SK-N-SH (cell line): ENCODE results near the gene PLEKHG2. TPM values are rescaled to one million over a fixed set of nuclear protein-coding genes. Genes with fewer than 3 reads are reported as not detected.

Source experiments
- CTCF ChIA-PET: fragments of 300-600, 350-600 bp; formaldehyde crosslinking; extraction: SDS; loops from one replicate; lab custom pipeline; 2021; lab: Yijun Ruan, JAX
- POLR2A ChIA-PET: fragments of 350-600 bp; sonication (Branson Sonifier 250); formaldehyde crosslinking; extraction: SDS; loops from one replicate; lab custom pipeline; 2020; ENCODE audit warnings: antibody characterized with exemption, inconsistent platforms; lab: Yijun Ruan, JAX
- DNase-seq: peaks from one replicate; pipeline ENCODE4 v3.0.0; 2012
- H2AFZ ChIP-seq: fragments of 200-600 bp; sonication (generic); 2 replicates; pipeline ENCODE4 v1.8.1; 2016; ENCODE audit warnings: antibody characterized with exemption, mild to moderate bottlenecking, low read depth
- H3F3A ChIP-seq: fragments of 200-600 bp; sonication (generic); replicated peaks from 2 replicates; pipeline ENCODE3; 2016; ENCODE audit warnings: antibody characterized with exemption, mild to moderate bottlenecking; ENCODE audit not compliant: insufficient read depth
- H3K27ac ChIP-seq, 2 experiments: fragments of 200-500 bp in 1 of 2; fragments of 200-600 bp in 1 of 2; sonication (Bioruptor generic) in 1 of 2; sonication (generic), shearing (Covaris generic) in 1 of 2; 2 replicates each; pipeline versions ENCODE4 v1.5.1 to v1.6.1; 2014 to 2016; ENCODE audit warnings: low read depth in 2 of 2, inconsistent platforms in 1 of 2, low read length in 1 of 2, mild to moderate bottlenecking in 1 of 2, mixed read lengths in 1 of 2
- H3K27me3 ChIP-seq: fragments of 200-600 bp; sonication (generic), shearing (Covaris generic); 2 replicates; pipeline ENCODE4 v1.6.1; 2016; ENCODE audit warnings: mixed run types; ENCODE audit not compliant: insufficient read depth
- H3K36me3 ChIP-seq, 2 experiments: fragments of 200-500 bp in 1 of 2; fragments of 200-600 bp in 1 of 2; sonication (Bioruptor generic) in 1 of 2; sonication (generic) in 1 of 2; replicated peaks in 1 of 2; 2 replicates each; pipeline versions ENCODE3 to v1.5.1; 2014 to 2016; ENCODE audit warnings: low read length in 1 of 2, mild to moderate bottlenecking in 1 of 2; ENCODE audit not compliant: insufficient read depth in 2 of 2, control insufficient read depth in 1 of 2
- H3K4me1 ChIP-seq, 2 experiments: fragments of 200-500 bp in 1 of 2; fragments of 200-600 bp in 1 of 2; sonication (Bioruptor generic) in 1 of 2; sonication (generic), shearing (Covaris generic) in 1 of 2; 2 replicates each; pipeline versions ENCODE4 v1.5.1 to v1.6.1; 2014 to 2016; ENCODE audit warnings: low read depth in 1 of 2, low read length in 1 of 2, mixed run types in 1 of 2; ENCODE audit not compliant: insufficient read depth in 2 of 2, control insufficient read depth in 1 of 2
- H3K4me2 ChIP-seq: fragments of 200-600 bp; sonication (generic), shearing (Covaris generic); 2 replicates; pipeline ENCODE4 v1.6.1; 2017; ENCODE audit warnings: mixed run types
- H3K4me3 ChIP-seq, 2 experiments: fragments of 200-500 bp in 1 of 2; fragments of 200-600 bp in 1 of 2; sonication (Bioruptor generic) in 1 of 2; sonication (generic), shearing (Covaris generic) in 1 of 2; 2 replicates each; pipeline versions ENCODE4 v1.5.1 to v1.8.1; 2014 to 2016; ENCODE audit warnings: low read depth in 2 of 2, inconsistent platforms in 1 of 2, low read length in 1 of 2, mild to moderate bottlenecking in 1 of 2, mixed read lengths in 1 of 2, moderate library complexity in 1 of 2
- H3K79me2 ChIP-seq: fragments of 200-600 bp; sonication (generic); 2 replicates; pipeline ENCODE4 v1.8.1; 2017; ENCODE audit warnings: mild to moderate bottlenecking; ENCODE audit not compliant: insufficient read depth
- H3K9ac ChIP-seq: fragments of 200-600 bp; sonication (generic); 2 replicates; pipeline ENCODE4 v1.6.1; 2017; ENCODE audit warnings: mixed run types
- H3K9me2 ChIP-seq: fragments of 200-600 bp; sonication (generic); 2 replicates; pipeline ENCODE4 v1.6.1; 2017; ENCODE audit warnings: mixed run types
- H3K9me3 ChIP-seq: fragments of 200-600 bp; sonication (generic); 2 replicates; pipeline ENCODE4 v1.6.1; 2017; ENCODE audit warnings: mixed run types, mild to moderate bottlenecking, moderate library complexity
- H4K20me1 ChIP-seq: fragments of 200-600 bp; sonication (generic); 2 replicates; pipeline ENCODE4 v1.6.1; 2017; ENCODE audit warnings: mild to moderate bottlenecking, mixed run types; ENCODE audit not compliant: insufficient read depth
- CHD2 ChIP-seq: fragments of 150-350 bp; IDR thresholded peaks from 2 replicates; pipeline ENCODE4 v1.6.1; 2018; ENCODE audit warnings: low read length; ENCODE audit not compliant: partially characterized antibody
- CTCF ChIP-seq: fragments of 200-600 bp; sonication (generic); IDR thresholded peaks from 2 replicates; pipeline ENCODE4 v1.6.1; 2017; ENCODE audit warnings: antibody characterized with exemption, mild to moderate bottlenecking, moderate library complexity
- EP300 ChIP-seq, 2 experiments: IDR thresholded peaks; 2 replicates each; pipeline versions ENCODE4 v1.4.0 to v1.6.1; 2012; ENCODE audit warnings: borderline replicate concordance in 1 of 2, low read depth in 1 of 2, low read length in 1 of 2
- EZH2phosphoT487 ChIP-seq: fragments of 200-600 bp; sonication (generic); IDR thresholded peaks from 2 replicates; pipeline ENCODE4 v1.6.1; 2017; ENCODE audit warnings: low read depth, mixed run types, mild to moderate bottlenecking, antibody characterized with exemption, moderate library complexity, borderline replicate concordance
- FOXM1 ChIP-seq: IDR thresholded peaks from 2 replicates; pipeline ENCODE4 v1.4.0; 2012; ENCODE audit warnings: low read depth, mild to moderate bottlenecking
- JUND ChIP-seq: IDR thresholded peaks from 2 replicates; pipeline ENCODE4 v1.4.0; 2012
- MEF2A ChIP-seq: IDR thresholded peaks from 2 replicates; pipeline ENCODE4 v1.4.0; 2012; ENCODE audit warnings: low read depth, borderline replicate concordance
- NFIC ChIP-seq: IDR thresholded peaks from 2 replicates; pipeline ENCODE4 v1.4.0; 2012; ENCODE audit warnings: borderline replicate concordance
- NRF1 ChIP-seq: IDR thresholded peaks from 2 replicates; pipeline ENCODE4 v1.6.1; 2012; ENCODE audit warnings: low read depth, mild to moderate bottlenecking, low read length
- PBX3 ChIP-seq: IDR thresholded peaks from 2 replicates; pipeline ENCODE4; 2012
- RCOR1 ChIP-seq: fragments of 150-350 bp; IDR thresholded peaks from 2 replicates; pipeline ENCODE4 v1.6.1; 2017; ENCODE audit warnings: antibody characterized with exemption, low read length
- REST ChIP-seq: IDR thresholded peaks from 2 replicates; pipeline ENCODE4 v1.6.1; 2012; ENCODE audit warnings: mild to moderate bottlenecking, low read depth, low read length, moderate library complexity
- RFX5 ChIP-seq: IDR thresholded peaks from 2 replicates; pipeline ENCODE4 v1.6.1; 2012; ENCODE audit warnings: mild to moderate bottlenecking, improper control_type of control experiment, low read length
- RXRA ChIP-seq: IDR thresholded peaks from 2 replicates; pipeline ENCODE4 v1.4.0; 2012; ENCODE audit warnings: low read depth, mild to moderate bottlenecking, borderline replicate concordance
- SMC3 ChIP-seq: IDR thresholded peaks from 2 replicates; pipeline ENCODE4 v1.6.1; 2012; ENCODE audit warnings: low read depth, low read length, improper control_type of control experiment
- TAF1 ChIP-seq: IDR thresholded peaks from 2 replicates; pipeline ENCODE4 v1.6.1; 2012; ENCODE audit warnings: low read depth, mild to moderate bottlenecking, low read length, moderate library complexity, borderline replicate concordance
- TCF12 ChIP-seq: IDR thresholded peaks from 2 replicates; pipeline ENCODE4 v1.4.0; 2012
- USF1 ChIP-seq: IDR thresholded peaks from 2 replicates; pipeline ENCODE4 v1.4.0; 2012; ENCODE audit warnings: low read depth, borderline replicate concordance
- YY1 ChIP-seq: IDR thresholded peaks from 2 replicates; pipeline ENCODE4 v1.4.0; 2012; ENCODE audit warnings: low read depth, mild to moderate bottlenecking
- WGBS: methylation state at CpG from one replicate; pipeline ENCODE4 v1.1.6; 2017; ENCODE audit warnings: low lambda C conversion rate; 5-methylcytosine and 5-hydroxymethylcytosine counted together
- polyA plus RNA-seq, 3 experiments: library from polyadenylated mRNA; depleted of rRNA; stranded (reverse); fragments of >200 nt; gene quantifications; 2 replicates each; pipeline ENCODE4 v1.2.3, GENCODE V29; 2012

PLEKHG2 gene
- polyA plus RNA-seq, 1 of the 3 experiments (the other 2 are of a cell fraction): 13.6 TPM

- Histone ChIP-seq H3K4me1 (peaks cover 8 to 21% of the 10 kb centered on the region in 2 experiments; a peak in 3 of 4 replicates), H3K9ac (no peak overlapping the region), H2AFZ (no peak overlapping the region), H3K36me3 (peaks cover 9 to 13% of the 10 kb centered on the region in 2 experiments), H3K27me3 (no peaks in the 10 kb centered on the region), H3K4me2 (no peak overlapping the region), H3K79me2 (no peaks in the 10 kb centered on the region; the same call in 1 of the 2 replicates), H3F3A (peaks cover 51% of the 10 kb centered on the region), H4K20me1 (no peaks in the 10 kb centered on the region), H3K9me2 (no peaks in the 10 kb centered on the region), H3K4me3 (no peak overlapping the region), H3K27ac (peak overlapping the region in 1 of 2 experiments; percentile 92; a peak in 2 of 4 replicates), H3K9me3 (no peaks in the 10 kb centered on the region)
- ChIA-PET POLR2A (interaction anchor here (1.0 to 2.2 kb wide), 2 partner anchors 8 to 13 kb away, joined by 3 to 15 read pairs; partner anchors contain the start of gene RPS16), CTCF (interaction anchor here (3.0 to 3.1 kb wide), 2 partner anchors 14 to 16 kb away, joined by 12 to 15 read pairs; partner anchors contain the start of gene PLEKHG2)
- WGBS: 85% methylated on average over 11 of the region's 11 CpGs
- DNase-seq: no peak
- TF ChIP-seq EZH2phosphoT487 (no peak), RCOR1 (no peak), CHD2 (no peak), SMC3 (no peak), NFIC (no peak), JUND (no peak), RFX5 (no peak), CTCF (no peak), YY1 (no peak), NRF1 (no peak)
Measured at GRCh38 chr19:39427707-39428106, 15.2 kb downstream of the PLEKHG2 start.

GRCh38 chr19:39428283-39429112 is 16.0 kb downstream of the PLEKHG2 start:
- no peak for DNase-seq
- Histone ChIP-seq H3K79me2 (peaks cover 2% of the 10 kb centered on the region; the same call in 1 of the 2 replicates), H3K9me3 (no peaks in the 10 kb centered on the region), H2AFZ (no peak overlapping the region), H4K20me1 (no peaks in the 10 kb centered on the region), H3K4me3 (no peak overlapping the region), H3K27ac (peak overlapping the region; percentile 54 to 92; a peak in 3 of 4 replicates), H3K9me2 (no peaks in the 10 kb centered on the region), H3K36me3 (peaks cover 16 to 17% of the 10 kb centered on the region in 2 experiments), H3K4me2 (peak overlapping the region; percentile 44), H3F3A (peaks cover 59% of the 10 kb centered on the region), H3K27me3 (no peaks in the 10 kb centered on the region), H3K9ac (peak overlapping the region; percentile 35), H3K4me1 (peaks cover 8 to 21% of the 10 kb centered on the region in 2 experiments; a peak in 3 of 4 replicates)
- POLR2A ChIA-PET: interaction anchor here (0.7 to 1.0 kb wide), 2 partner anchors 13 to 14 kb away, joined by 3 to 4 read pairs; no protein-coding TSS in a partner anchor
- CTCF ChIA-PET: interaction anchor here (0.9 to 3.1 kb wide), 3 partner anchors 16 to 104 kb away, joined by 3 to 12 read pairs (median 3); partner anchors contain the start of genes EID2B and PLEKHG2
- WGBS: 24% methylated on average over 17 of the region's 23 CpGs
- TF ChIP-seq RXRA (peak; percentile 19; the same call in 1 of the 2 replicates), NRF1 (no peak), SMC3 (no peak), PBX3 (peak; percentile 24; the same call in 1 of the 2 replicates), EP300 (IDR thresholded peaks at IDR 0.05; ENCODE audit: borderline replicate concordance in 1 of 2, low read depth in 1 of 2, low read length in 1 of 2) (no peak), TAF1 (no peak), MEF2A (no peak), USF1 (no peak), FOXM1 (peak; percentile 51; the same call in 1 of the 2 replicates), REST (peak; percentile 63; the same call in 1 of the 2 replicates), TCF12 (peak; percentile 57)
